SJCRH30 (cell line): Measurements from ENCODE around the gene MIA. TPM values are rescaled to one million over a fixed set of nuclear protein-coding genes. Genes with fewer than 3 reads are reported as not detected.
"Not testable (repeated sequence)": the region's sequence is repeated elsewhere in the genome, so short reads cannot be mapped to it uniquely, and the experiment has no call there.

ENCODE experiments used
- DNase-seq, 2 experiments: peaks; one replicate each; pipeline ENCODE4 v3.0.0-alpha.2; 2015 to 2020
- H3K27ac ChIP-seq: fragments of 250-450 bp; sonication (Bioruptor Pico); 2 replicates; pipeline ENCODE4 v1.5.1; 2020; ENCODE audit warnings: mild to moderate bottlenecking, moderate library complexity
- H3K27me3 ChIP-seq: fragments of 250-450 bp; sonication (Bioruptor Pico); 2 replicates; pipeline ENCODE4 v1.5.1; 2020; ENCODE audit warnings: mild to moderate bottlenecking, moderate library complexity
- H3K36me3 ChIP-seq: fragments of 250-450 bp; sonication (Bioruptor Pico); 2 replicates; pipeline ENCODE4 v1.5.1; 2020; ENCODE audit warnings: mild to moderate bottlenecking, moderate library complexity
- H3K4me1 ChIP-seq: fragments of 250-450 bp; sonication (Bioruptor Pico); 2 replicates; pipeline ENCODE4 v1.5.1; 2020; ENCODE audit warnings: mild to moderate bottlenecking, moderate library complexity
- H3K4me3 ChIP-seq: fragments of 250-450 bp; sonication (Bioruptor Pico); 2 replicates; pipeline ENCODE4 v1.5.1; 2020; ENCODE audit warnings: mild to moderate bottlenecking, moderate library complexity
- H3K9me3 ChIP-seq: fragments of 250-450 bp; sonication (Bioruptor Pico); replicated peaks from 2 replicates; pipeline ENCODE4 v1.5.1; 2020; ENCODE audit warnings: mild to moderate bottlenecking, moderate library complexity
- total RNA-seq: library from RNA; depleted of rRNA; stranded (reverse); fragments of >200 nt; shearing (Covaris generic); gene quantifications from 2 replicates; pipeline ENCODE4 v1.2.3, GENCODE V29; 2014; rRNA removed

Gene MIA
- 0.66 TPM in 1 of 2 replicates, not detected in the other for total RNA-seq

DNA sequence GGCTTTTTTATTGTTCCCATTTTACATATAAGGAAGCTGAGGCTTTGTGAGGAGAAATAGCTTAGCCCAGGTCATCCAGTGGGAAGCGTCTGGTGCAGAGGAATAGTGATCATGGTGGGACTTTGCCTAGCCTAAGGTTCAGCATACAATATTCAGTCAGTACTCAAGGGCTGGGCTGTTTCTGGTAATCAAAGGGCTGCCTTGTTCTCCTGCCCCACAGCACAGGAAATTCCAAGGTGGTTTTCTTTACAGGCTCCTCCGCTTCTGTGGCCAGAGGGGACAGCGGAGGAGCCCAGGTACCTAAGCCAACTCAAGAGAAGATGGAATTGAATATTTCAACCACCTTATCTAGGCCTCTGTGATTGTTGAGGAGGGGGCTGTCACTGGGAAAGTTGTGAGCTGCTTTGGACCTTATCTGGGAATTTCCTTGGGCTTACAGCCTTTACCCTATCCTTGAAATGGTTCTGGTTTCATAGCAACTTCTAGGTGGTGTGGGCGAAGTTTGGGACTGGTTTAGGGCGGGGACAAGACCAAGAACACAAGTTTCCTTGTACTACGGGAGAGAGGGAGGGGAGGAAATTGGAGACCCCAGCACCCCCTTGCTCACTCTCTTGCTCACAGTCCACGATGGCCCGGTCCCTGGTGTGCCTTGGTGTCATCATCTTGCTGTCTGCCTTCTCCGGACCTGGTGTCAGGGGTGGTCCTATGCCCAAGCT, at the start of gene MIA:
TSS of gene MIA (plus strand) at position 606 of the 716 bp plus-strand sequence. CDS start at position 628, 22 bp downstream.
- no peak within 1 kb of the TSS for H3K27ac ChIP-seq
- peak in 1 of 2 experiments; percentile 44 for DNase-seq
- no peak within 1 kb of the TSS for H3K4me3 ChIP-seq
- no peaks in the 10 kb centered on the region for H3K9me3 ChIP-seq
- H3K36me3 ChIP-seq, result no peaks in the 10 kb centered on the region
- no peaks in the 10 kb centered on the region for H3K27me3 ChIP-seq
- peaks cover 5% of the 10 kb centered on the region; the same call in 1 of the 2 replicates for H3K4me1 ChIP-seq

DNA sequence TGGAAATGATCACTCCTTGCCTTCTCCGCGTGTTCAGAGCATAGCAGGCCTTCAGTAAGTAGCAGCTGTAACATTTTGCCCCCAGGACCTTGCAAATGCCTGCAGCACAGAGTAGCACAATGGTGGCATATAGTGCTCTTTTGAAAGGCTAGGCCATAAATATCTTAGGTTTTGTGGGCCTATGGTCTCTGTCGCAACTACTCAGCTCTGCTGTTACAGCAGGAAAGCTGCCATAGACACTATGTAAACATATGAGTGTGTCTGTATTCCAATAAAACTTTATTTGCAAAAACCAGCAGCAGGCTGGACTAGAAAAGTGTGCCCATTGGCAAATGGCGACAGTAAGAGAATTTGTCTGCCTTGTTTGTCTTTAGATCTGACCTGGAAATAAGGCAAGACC, 49.0 kb upstream of the MIA start:
- Histone ChIP-seq H3K4me3 (no peak overlapping the region), H3K36me3 (peaks cover 21% of the 10 kb centered on the region; the same call in 1 of the 2 replicates)

DNA sequence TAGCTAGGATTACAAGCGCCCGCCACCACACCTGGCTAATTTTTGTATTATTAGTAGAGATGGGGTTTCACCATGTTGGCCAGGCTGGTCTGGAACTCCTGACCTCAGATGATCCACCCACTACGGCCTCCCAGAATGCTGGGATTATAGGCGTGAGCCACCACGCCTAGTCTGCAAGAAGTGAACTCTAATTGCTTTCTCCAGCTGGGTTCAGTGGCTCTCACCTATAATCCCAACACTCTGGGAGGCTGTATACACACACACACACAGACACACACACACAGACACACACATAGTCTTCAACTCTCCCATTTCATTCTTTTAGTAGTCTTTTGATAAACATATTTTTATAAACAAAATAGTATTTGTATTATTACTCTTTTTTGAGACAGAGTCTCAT, 45.3 kb upstream of the MIA start:
- not testable (repeated sequence) for H3K27ac ChIP-seq, H3K27me3 ChIP-seq, DNase-seq, H3K4me3 ChIP-seq, H3K4me1 ChIP-seq, H3K9me3 ChIP-seq
- peaks cover 28% of the 10 kb centered on the region for H3K36me3 ChIP-seq

More for the DNA sequence above, 49.0 kb upstream of the MIA start:
- DNase-seq, result no peak
- no peak overlapping the region for H3K27ac ChIP-seq
- H3K27me3 ChIP-seq, result no peaks in the 10 kb centered on the region
- H3K9me3 ChIP-seq, result no peaks in the 10 kb centered on the region
- no peaks in the 10 kb centered on the region for H3K4me1 ChIP-seq

DNA sequence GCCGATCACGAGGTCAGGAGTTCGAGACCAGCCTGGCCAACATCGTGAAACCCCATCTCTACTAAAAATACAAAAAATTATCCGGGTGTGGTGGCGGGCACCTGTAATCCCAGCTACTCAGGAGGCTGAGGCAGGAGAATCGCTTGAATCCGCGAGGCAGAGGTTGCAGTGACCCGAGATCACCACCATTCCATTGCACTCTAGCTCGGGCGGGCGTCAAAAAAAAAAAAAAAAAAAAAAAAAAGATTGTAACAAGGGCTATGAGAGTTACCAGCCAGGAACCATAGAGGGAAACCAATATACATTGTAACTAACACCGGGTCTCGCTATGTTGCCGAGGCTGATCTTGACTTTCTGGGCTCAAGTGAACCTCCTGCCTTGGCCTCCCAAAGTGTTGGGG, 43.0 kb upstream of the MIA start:
- H3K36me3 ChIP-seq, result peaks cover 27% of the 10 kb centered on the region
- H3K27me3 ChIP-seq, DNase-seq, H3K4me3 ChIP-seq, H3K27ac ChIP-seq, H3K9me3 ChIP-seq, H3K4me1 ChIP-seq: not testable (repeated sequence)

DNA sequence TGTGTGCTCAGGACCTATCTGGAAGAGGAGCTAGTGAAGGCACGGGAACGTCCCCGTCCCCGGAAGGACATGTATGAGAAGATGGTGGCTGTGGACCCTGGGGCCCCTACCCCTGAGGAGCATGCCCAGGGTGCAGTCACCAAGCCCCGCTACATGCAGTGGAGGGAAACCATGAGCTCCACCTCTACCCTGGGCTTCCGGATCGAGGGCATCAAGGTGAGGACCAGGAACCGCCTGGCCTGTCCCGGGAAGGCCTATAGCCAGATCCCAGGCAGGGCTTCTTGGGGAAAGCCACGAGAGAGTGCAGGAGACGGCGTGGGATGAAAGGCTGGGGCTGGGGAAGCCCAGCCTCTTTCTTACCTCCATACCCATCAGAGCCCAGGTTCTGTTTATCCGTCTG, 42.2 kb upstream of the MIA start:
- Histone ChIP-seq H3K4me3 (no peak overlapping the region), H3K4me1 (no peaks in the 10 kb centered on the region), H3K9me3 (no peaks in the 10 kb centered on the region), H3K27ac (no peak overlapping the region), H3K27me3 (no peaks in the 10 kb centered on the region), H3K36me3 (peaks cover 22% of the 10 kb centered on the region)
- no peak for DNase-seq

DNA sequence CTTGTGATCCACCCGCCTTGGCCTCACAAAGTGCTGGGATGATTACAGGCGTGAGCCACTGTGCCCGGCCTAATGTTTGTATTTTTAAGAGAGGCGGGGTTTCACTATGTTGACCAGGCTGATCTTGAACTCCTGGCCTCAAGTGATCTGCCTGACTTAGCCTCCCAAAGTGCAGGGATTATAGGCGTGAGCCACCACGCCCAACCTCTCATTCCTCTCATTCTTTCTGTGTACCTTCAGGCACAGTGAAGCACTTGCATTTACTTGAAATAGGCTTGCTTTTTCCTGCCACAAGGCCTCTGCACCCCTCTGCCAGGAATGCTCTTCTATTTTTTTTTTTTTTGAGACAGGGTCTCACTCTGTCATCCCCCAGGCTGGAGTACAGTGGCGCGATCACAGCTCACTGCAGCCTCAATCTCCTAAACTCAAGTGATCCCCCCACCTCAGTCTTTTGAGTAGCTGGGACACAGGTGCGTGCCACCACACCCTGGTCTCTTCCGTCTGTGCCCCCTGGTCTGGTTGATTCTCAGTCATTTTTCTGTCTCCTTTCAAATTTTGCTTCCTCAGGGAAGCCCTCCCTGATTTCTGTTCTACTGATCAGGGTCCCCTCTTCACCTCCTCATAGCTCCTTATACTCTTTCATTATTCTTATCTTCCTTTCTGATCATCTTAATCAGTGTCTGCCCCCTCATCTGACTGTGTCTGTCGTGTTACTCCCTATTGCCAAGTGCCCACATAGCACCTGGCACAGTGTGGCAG, 40.1 kb upstream of the MIA start:
- Histone ChIP-seq H3K36me3 (peaks cover 15% of the 10 kb centered on the region), H3K27me3 (no peaks in the 10 kb centered on the region), H3K27ac (no peak overlapping the region), H3K4me1 (no peaks in the 10 kb centered on the region), H3K4me3 (no peak overlapping the region), H3K9me3 (no peaks in the 10 kb centered on the region)
- no peak for DNase-seq

DNA sequence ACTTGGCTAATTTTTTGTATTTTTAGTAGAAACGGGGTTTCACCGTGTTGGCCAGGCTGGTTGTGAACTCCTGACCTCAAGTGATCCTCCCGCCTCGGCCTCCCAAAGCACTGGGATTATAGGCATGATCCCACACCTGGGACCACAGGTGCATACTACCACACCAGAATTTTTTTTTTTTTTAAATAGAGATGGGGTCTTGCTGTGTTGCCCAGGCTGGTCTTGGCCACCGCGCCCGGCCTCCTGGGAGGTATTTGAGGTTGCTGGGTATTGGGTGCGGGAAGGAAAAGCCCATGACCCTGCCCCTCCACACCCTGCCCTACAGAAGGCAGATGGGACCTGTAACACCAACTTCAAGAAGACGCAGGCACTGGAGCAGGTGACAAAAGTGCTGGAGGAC, 38.7 kb upstream of the MIA start:
- no peak for DNase-seq
- Histone ChIP-seq H3K27me3 (no peaks in the 10 kb centered on the region), H3K4me1 (no peaks in the 10 kb centered on the region), H3K4me3 (no peak overlapping the region), H3K27ac (no peak overlapping the region), H3K9me3 (no peaks in the 10 kb centered on the region), H3K36me3 (peaks cover 7% of the 10 kb centered on the region)

DNA sequence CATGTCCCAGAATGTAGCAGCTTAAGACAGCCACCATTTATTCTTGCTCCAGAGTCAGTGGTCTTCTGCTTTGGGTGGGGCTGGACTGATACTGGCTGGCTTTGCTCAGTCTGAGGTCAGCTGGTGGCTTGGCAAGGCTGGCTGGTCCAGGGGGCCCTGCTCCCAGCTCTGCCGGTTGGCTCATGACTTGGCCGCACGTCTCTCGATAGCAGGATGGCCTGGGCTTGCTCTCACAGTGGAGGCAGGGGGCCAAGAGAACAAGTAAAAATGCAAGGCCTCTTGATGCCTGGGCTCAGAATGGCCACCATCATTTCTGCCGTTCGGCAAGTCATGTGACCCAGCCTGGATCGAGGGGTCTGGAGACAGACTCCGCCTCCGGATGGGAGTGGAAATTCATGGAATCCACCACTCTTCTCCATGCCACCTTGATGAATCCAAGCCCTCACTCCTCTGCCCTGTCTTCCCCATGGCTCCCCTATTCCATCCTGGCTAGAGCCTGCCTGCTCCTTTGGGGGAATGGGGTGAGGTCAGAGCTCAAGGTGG, 38.1 kb upstream of the MIA start:
- Histone ChIP-seq H3K27ac (no peak overlapping the region), H3K36me3 (peaks cover 5% of the 10 kb centered on the region), H3K27me3 (no peaks in the 10 kb centered on the region), H3K4me3 (no peak overlapping the region), H3K4me1 (no peaks in the 10 kb centered on the region), H3K9me3 (no peaks in the 10 kb centered on the region)
- no peak for DNase-seq

DNA sequence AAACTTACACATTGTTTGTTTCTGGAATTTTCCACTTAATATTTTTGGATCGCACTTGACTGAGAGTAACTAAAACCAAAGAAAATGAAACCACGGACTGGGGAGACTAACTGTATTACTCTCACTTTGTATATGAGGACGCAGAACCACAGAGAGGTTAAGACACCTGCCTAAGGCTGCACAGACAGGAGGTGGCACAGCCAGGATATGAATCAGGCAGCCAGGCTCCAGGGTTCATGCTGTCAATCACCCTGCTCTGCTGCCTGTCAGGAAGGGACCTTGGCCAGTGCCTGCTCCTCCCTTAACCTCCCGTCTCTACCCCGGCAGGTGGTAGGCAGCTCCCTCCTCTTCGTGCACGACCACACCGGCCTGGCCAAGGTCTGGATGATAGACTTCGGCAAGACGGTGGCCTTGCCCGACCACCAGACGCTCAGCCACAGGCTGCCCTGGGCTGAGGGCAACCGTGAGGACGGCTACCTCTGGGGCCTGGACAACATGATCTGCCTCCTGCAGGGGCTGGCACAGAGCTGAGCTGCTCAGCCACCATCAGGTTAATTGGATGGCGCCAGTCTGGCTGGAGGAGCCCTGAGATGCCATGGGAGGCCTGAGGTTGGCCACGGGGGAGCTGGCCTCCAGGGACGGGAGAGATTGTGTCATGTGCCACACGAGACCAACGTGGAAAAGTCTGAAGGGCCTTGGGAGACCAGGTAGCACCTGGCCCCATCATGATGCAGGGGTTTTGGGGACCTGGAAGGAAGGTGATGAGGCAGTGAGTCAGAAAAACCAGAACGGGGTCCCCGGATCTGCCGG, 36.1 kb upstream of the MIA start:
- no peaks in the 10 kb centered on the region for H3K4me1 ChIP-seq
- no peaks in the 10 kb centered on the region for H3K27me3 ChIP-seq
- H3K27ac ChIP-seq, result no peak overlapping the region
- no peaks in the 10 kb centered on the region for H3K9me3 ChIP-seq
- H3K4me3 ChIP-seq, result no peak overlapping the region
- H3K36me3 ChIP-seq, result no peaks in the 10 kb centered on the region; the same call in 1 of the 2 replicates
- no peak for DNase-seq

DNA sequence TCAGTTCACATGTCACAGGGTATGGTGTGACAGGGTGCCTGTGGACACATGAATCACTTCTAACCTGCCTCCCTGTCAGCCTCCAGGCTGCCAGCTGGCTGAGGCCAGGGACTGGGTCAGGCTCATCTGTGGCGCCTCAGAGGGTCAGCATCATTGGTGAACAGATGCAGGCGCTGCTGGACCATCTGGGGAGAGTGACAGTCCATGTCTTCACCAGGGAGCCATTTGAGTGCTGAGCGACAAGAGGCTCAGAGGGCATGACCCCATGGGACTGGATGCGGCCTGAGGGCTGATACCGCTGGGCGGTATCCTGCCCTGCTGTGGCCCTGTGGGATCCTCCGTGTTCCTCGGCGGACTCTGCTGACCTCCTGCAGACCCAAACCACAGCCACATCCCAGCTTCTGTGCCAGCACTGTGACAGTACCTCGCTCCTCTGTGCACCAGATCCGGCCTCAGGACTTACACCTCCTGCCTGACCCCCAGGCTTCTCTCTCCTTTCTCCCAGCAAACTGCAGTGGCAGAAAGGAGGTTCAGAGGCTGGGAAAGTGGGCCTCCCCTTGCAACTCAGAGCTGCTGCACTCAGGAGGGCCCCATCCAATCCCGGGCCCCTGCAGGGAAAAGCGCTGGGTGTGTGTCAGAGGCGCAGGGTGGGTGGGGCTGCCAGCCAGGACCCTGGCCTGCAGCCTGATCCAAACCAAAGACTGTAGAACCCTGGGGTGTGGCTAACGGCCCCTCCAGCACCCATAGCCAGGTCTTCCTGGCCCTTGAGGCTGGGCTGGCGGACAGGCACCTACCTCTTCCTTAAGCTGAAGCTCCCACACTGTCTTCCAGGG, 35.2 kb upstream of the MIA start:
- H3K4me1 ChIP-seq, result no peaks in the 10 kb centered on the region
- H3K9me3 ChIP-seq, result no peaks in the 10 kb centered on the region
- DNase-seq, result no peak
- no peaks in the 10 kb centered on the region; the same call in 1 of the 2 replicates for H3K36me3 ChIP-seq
- no peak overlapping the region for H3K27ac ChIP-seq
- H3K27me3 ChIP-seq, result no peaks in the 10 kb centered on the region
- H3K4me3 ChIP-seq, result no peak overlapping the region

DNA sequence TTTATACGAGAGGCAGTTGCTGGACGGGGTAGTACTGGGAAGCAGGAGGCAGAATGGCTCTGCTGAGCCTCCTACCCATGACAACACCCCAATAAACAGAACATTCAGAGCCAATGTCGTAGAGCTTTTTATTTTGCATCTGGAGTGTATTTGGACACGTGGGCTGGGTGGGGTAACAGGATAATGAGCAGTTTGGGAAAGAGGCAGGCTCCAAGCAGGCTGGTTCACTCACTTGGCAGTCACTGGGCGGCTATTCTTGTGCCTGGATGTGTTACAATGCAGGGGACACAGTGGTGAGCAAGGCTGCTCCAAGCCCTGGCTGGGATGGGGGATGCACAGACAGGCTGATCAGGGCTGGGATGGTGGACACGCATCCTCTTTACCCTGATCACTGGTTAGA, 34.6 kb upstream of the MIA start:
- Histone ChIP-seq H3K9me3 (no peaks in the 10 kb centered on the region), H3K4me1 (no peaks in the 10 kb centered on the region), H3K27me3 (no peaks in the 10 kb centered on the region), H3K36me3 (no peaks in the 10 kb centered on the region; the same call in 1 of the 2 replicates), H3K4me3 (no peak overlapping the region), H3K27ac (no peak overlapping the region)
- DNase-seq, result no peak

DNA sequence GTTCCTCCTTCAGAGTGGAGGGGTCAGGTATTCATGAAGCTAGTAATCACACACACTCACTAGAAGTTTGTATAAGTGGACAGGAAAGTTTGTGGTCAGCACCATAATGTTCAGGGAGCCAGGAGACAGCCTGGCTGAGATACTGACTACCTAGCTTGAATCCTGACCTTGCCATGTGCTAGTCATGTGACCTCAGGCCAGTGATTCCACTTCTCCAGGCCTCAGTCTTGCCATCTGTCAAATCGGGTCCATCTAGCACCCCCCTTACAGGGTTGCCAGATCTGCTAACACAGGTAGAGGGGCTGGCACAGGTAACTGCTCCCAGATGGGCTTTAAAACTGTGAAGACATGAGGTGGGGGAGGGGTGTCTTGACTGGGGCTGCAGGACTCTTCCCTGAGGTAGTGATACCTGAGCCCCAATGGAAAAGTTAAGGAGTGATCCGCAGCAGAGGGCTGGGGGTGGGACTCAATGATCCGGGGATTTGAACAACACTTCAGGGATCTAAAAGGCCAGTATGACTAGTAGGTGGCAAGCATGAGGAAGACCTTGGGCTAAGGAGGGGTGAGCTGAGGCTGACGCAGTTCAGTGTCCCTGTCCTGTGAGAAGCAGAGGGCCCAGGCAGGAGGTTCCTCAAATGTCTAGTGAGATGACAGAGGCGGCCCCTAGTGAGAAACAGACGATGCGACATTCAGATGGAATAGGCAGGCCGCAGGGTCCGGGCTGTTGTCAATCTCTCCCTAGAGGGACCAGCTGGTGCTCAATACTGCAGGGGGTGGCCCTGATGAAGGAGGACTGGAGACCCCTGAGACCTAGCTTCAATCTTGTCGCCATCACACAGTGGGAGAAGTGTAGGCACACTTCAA, 33.6 kb upstream of the MIA start:
- Histone ChIP-seq H3K27me3 (no peaks in the 10 kb centered on the region), H3K4me1 (no peaks in the 10 kb centered on the region), H3K27ac (no peak overlapping the region), H3K4me3 (no peak overlapping the region), H3K9me3 (no peaks in the 10 kb centered on the region), H3K36me3 (no peaks in the 10 kb centered on the region)
- no peak for DNase-seq

DNA sequence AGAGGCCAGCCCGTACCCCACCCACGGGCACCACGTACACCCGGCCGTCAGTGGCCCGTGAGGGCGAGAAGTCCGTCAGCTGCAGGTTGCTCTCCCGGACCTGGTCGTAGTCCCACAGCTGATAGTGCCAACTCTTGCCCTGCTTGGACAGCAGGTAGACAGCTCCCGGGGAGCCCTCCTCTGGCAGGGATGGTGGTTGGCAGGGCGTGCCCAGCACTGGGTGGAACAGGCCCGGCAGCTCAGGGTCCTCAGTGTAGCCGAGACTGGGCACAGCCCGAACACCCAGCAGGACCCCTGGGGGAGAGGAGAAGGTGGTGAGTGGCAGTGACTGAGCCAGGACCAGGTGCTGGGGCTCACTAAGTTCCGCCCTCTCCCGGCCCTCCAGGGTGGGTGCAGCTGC, 32.8 kb upstream of the MIA start:
- Histone ChIP-seq H3K36me3 (no peaks in the 10 kb centered on the region), H3K4me3 (no peak overlapping the region), H3K27me3 (no peaks in the 10 kb centered on the region), H3K27ac (no peak overlapping the region), H3K4me1 (no peaks in the 10 kb centered on the region), H3K9me3 (no peaks in the 10 kb centered on the region)
- DNase-seq, result no peak
